Endothelial cell of umbilical vein (primary cell): ENCODE results near the gene PLEKHG1. TPM values are rescaled to one million over a fixed set of nuclear protein-coding genes. Genes with fewer than 3 reads are reported as not detected.

Experiments used
- BruUV-seq: library from RNA; stranded (reverse); fragments of 400-500 nt; replicated peaks from 2 replicates; lab custom pipeline; 2021; lab: Mats Ljungman, UMichigan
- CTCF ChIA-PET: fragments of 300-600, 350-600 bp; sonication (Branson Sonifier 250); formaldehyde crosslinking; loops from one replicate; lab custom pipeline; 2021; ENCODE audit warnings: antibody characterized with exemption, inconsistent platforms; lab: Charles Lee
- POLR2A ChIA-PET: fragments of 300-600, 350-600 bp; sonication (Branson Sonifier 250); formaldehyde crosslinking; loops from one replicate; lab custom pipeline; 2021; ENCODE audit warnings: antibody characterized with exemption, inconsistent platforms; lab: Charles Lee
- DNase-seq: peaks from one replicate; pipeline ENCODE4 v3.0.0-alpha.2; 2011; ENCODE audit warnings: low read depth, low spot score
- FAIRE-seq: peaks from 2 replicates; lab custom pipeline; 2011; peaks lifted over from hg19 to GRCh38; lab: Jason Lieb, UNC
- H2AFZ ChIP-seq: 2 replicates; pipeline ENCODE4 v1.6.0; 2012; ENCODE audit warnings: low read depth, low read length, control low read depth, inconsistent platforms
- H3K27ac ChIP-seq: 2 replicates; pipeline ENCODE4 v1.5.1; 2011; ENCODE audit warnings: low read depth, mild to moderate bottlenecking, control low read depth, low read length, moderate library complexity; ENCODE audit not compliant: insufficient read depth
- H3K27me3 ChIP-seq, 2 experiments: 2 replicates each; pipeline versions ENCODE4 v1.6.0 to v1.6.1; 2011; ENCODE audit warnings: low read length in 2 of 2, mixed read lengths in 1 of 2; ENCODE audit not compliant: control insufficient read depth in 2 of 2, insufficient read depth in 2 of 2
- H3K36me3 ChIP-seq, 2 experiments: 2 replicates in 1 of 2; 3 replicates in 1 of 2; pipeline ENCODE4 v1.5.1; 2011; ENCODE audit warnings: low read length in 2 of 2, mild to moderate bottlenecking in 1 of 2, moderate library complexity in 1 of 2; ENCODE audit not compliant: control insufficient read depth in 2 of 2, insufficient read depth in 2 of 2; ENCODE audit errors: extremely low read depth in 1 of 2
- H3K4me1 ChIP-seq: 3 replicates; pipeline ENCODE4 v1.5.1; 2011; ENCODE audit warnings: mild to moderate bottlenecking, low read length; ENCODE audit not compliant: control insufficient read depth, insufficient read depth; ENCODE audit errors: extremely low read depth
- H3K4me2 ChIP-seq: 2 replicates; pipeline ENCODE4 v1.6.1; 2011; ENCODE audit warnings: low read length, control low read depth, mixed read lengths; ENCODE audit not compliant: insufficient read depth
- H3K4me3 ChIP-seq, 3 experiments: fragments of 200-600 bp in 1 of 3; sonication (generic), shearing (Covaris generic) in 1 of 3; replicated peaks in 1 of 3; 2 replicates each; pipeline ENCODE4 v1.5.1; 2011 to 2016; ENCODE audit warnings: control low read depth in 3 of 3, low read length in 3 of 3, mild to moderate bottlenecking in 2 of 3, inconsistent platforms in 1 of 3, low read depth in 1 of 3, moderate library complexity in 1 of 3; ENCODE audit not compliant: insufficient read depth in 1 of 3
- H3K79me2 ChIP-seq: 2 replicates; pipeline ENCODE4 v1.6.0; 2012; ENCODE audit warnings: low read length, inconsistent platforms; ENCODE audit not compliant: control insufficient read depth, insufficient read depth
- H3K9ac ChIP-seq: replicated peaks from 2 replicates; pipeline ENCODE3; 2011; ENCODE audit warnings: low read length, control low read depth; ENCODE audit not compliant: insufficient read depth; ENCODE audit errors: extremely low read depth
- H3K9me1 ChIP-seq: replicated peaks from 3 replicates; pipeline ENCODE4 v1.6.0; 2011; ENCODE audit warnings: mild to moderate bottlenecking, low read length; ENCODE audit not compliant: control insufficient read depth, insufficient read depth; ENCODE audit errors: extremely low read depth
- H3K9me3 ChIP-seq: replicated peaks from 2 replicates; pipeline ENCODE4 v1.5.1; 2012; ENCODE audit warnings: low read length, inconsistent platforms; ENCODE audit not compliant: control insufficient read depth, insufficient read depth
- H4K20me1 ChIP-seq: replicated peaks from 2 replicates; pipeline ENCODE3; 2011; ENCODE audit warnings: mild to moderate bottlenecking, low read length; ENCODE audit not compliant: control insufficient read depth, insufficient read depth; ENCODE audit errors: extremely low read depth
- FOS ChIP-seq: IDR thresholded peaks from 2 replicates; pipeline ENCODE4 v1.6.1; 2011; ENCODE audit warnings: mild to moderate bottlenecking, low read length, moderate library complexity, borderline replicate concordance; ENCODE audit not compliant: insufficient read depth
- JUN ChIP-seq: IDR thresholded peaks from 2 replicates; pipeline ENCODE4 v1.6.1; 2011; ENCODE audit warnings: borderline replicate concordance, low read depth; ENCODE audit not compliant: insufficient read length, insufficient read depth
- MYC ChIP-seq: IDR thresholded peaks from one replicate; pipeline ENCODE4 v1.6.1; 2011; ENCODE audit warnings: mild to moderate bottlenecking, low read depth, low read length
- POLR2A ChIP-seq: IDR thresholded peaks from 2 replicates; pipeline ENCODE4 v1.6.1; 2012; ENCODE audit warnings: low read depth, mild to moderate bottlenecking, control low read depth, low read length
- dilution Hi-C: fragments of 300-500 bp; cut with MboI; formaldehyde crosslinking; loops from one replicate; pipeline ENCODE4 v1.15.0; 2019; ENCODE audit warnings: low sequenced_read_pairs; ENCODE audit not compliant: extremely low pct_ligation_motif_present
- intact Hi-C: fragments of 100-400 bp; cut with micrococcal nuclease; formaldehyde crosslinking; loops from one replicate; pipeline ENCODE4 v1.10.0; 2022
- polyA plus RNA-seq, 4 experiments: library from polyadenylated mRNA; depleted of rRNA in 3 of 4; stranded (reverse) in 3 of 4; unstranded in 1 of 4; fragments of >200 nt; gene quantifications; 2 replicates each; pipeline versions ENCODE4 v1.2.1 to v1.2.3, GENCODE V29; 2011 to 2012; ENCODE audit warnings: missing spikeins in 1 of 4
- total RNA-seq: library from RNA; stranded (reverse); gene quantifications from 2 replicates; pipeline ENCODE4 v1.2.3, GENCODE V29; 2021
- TF ChIP-seq, protein P1 (sequence below): IDR thresholded peaks from 2 replicates; pipeline ENCODE4 v1.6.1; 2011; ENCODE audit not compliant: insufficient read depth, insufficient read length

The PLEKHG1 gene
- total and polyA plus RNA-seq, 2 donors (not counting 3 experiments of a cell fraction or from before 2014, with no cell fraction given): 8.8 to 62.5 TPM

GRCh38 chr6:150615967-150616366, 16.3 kb downstream of the PLEKHG1 start:
- FAIRE-seq: no peak

DNA sequence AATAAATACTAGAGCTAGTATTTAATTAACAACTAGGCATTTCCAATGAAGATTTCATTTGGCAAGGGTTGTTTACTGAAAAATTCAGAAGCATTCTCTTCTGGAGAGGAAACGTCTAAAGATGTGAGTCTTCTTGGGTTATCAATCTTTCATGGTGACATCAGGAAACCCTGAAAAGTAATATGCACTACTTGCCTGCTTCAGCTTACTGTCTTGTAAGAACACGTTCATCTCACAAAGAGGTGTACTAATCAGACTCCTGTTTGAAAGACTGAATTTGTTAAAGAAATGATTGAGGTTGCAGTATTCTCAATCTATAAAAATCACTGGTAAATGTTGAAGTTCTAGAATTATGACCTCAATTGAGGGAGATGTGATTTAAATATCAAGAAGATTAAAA, 16.9 kb downstream of the PLEKHG1 start:
- H3K27ac ChIP-seq: peak overlapping the region; percentile 21
- H3K4me2 ChIP-seq: peak overlapping the region; percentile 69
- dilution Hi-C loops: no loop called here
- no peaks in the 10 kb centered on the region for H3K79me2 ChIP-seq
- H2AFZ ChIP-seq: no peak overlapping the region
- H3K36me3 ChIP-seq: no peaks in the 10 kb centered on the region
- no peak overlapping the region for H3K4me3 ChIP-seq
- FAIRE-seq (no peak), DNase-seq (peak; percentile 46)
- no peaks in the 10 kb centered on the region for H3K27me3 ChIP-seq
- no peaks in the 10 kb centered on the region for H3K9me1 ChIP-seq
- intact Hi-C loops: loop anchor here (2.0 kb wide), 2 partner anchors 16 to 198 kb away; no protein-coding TSS in a partner anchor
- no peak for TF ChIP-seq FOS
- ChIA-PET POLR2A (no interaction called here), CTCF (interaction anchor here (0.9 kb wide), 1 partner anchor 16 kb away, joined by 5 read pairs; no protein-coding TSS in a partner anchor)
- H4K20me1 ChIP-seq: no peaks in the 10 kb centered on the region
- H3K9ac ChIP-seq: no peak overlapping the region
- H3K9me3 ChIP-seq: no peaks in the 10 kb centered on the region
- peaks cover 36% of the 10 kb centered on the region for H3K4me1 ChIP-seq
- BruUV-seq: no TSS peak

More at GRCh38 chr6:150615967-150616366, 16.3 kb downstream of the PLEKHG1 start:
- no peak overlapping the region for H3K4me2 ChIP-seq
- no peaks in the 10 kb centered on the region for H4K20me1 ChIP-seq
- peaks cover 36% of the 10 kb centered on the region for H3K4me1 ChIP-seq
- ChIA-PET CTCF (interaction anchor here (0.6 to 1.2 kb wide), 3 partner anchors 15 to 545 kb away, joined by 3 to 5 read pairs (median 3); no protein-coding TSS in a partner anchor), POLR2A (no interaction called here)
- no peaks in the 10 kb centered on the region for H3K36me3 ChIP-seq
- TF ChIP-seq, protein P1, sequence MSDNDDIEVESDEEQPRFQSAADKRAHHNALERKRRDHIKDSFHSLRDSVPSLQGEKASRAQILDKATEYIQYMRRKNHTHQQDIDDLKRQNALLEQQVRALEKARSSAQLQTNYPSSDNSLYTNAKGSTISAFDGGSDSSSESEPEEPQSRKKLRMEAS: no peak
- TF ChIP-seq FOS: no peak
- TF ChIP-seq JUN: no peak
- TF ChIP-seq POLR2A: no peak
- no peak for TF ChIP-seq MYC
- no peaks in the 10 kb centered on the region for H3K27me3 ChIP-seq
- no peak for DNase-seq
- dilution Hi-C loops (no loop called here), intact Hi-C loops (loop anchor here (2.0 kb wide), 2 partner anchors 15 to 197 kb away; no protein-coding TSS in a partner anchor)
- H3K4me3 ChIP-seq: no peak overlapping the region
- no peaks in the 10 kb centered on the region for H3K79me2 ChIP-seq
- H2AFZ ChIP-seq: no peak overlapping the region
- BruUV-seq: no TSS peak
- H3K9me1 ChIP-seq: no peaks in the 10 kb centered on the region
- no peak overlapping the region for H3K9ac ChIP-seq
- no peak overlapping the region for H3K27ac ChIP-seq
- H3K9me3 ChIP-seq: no peaks in the 10 kb centered on the region
